Kidney glomerular epithelial cell (primary cell): ENCODE results near the gene CHKB.

Experiments
- DNase-seq: peaks from one replicate; lab custom pipeline; 2025; lab: John Stamatoyannopoulos, UW

The CHKB gene

DNA sequence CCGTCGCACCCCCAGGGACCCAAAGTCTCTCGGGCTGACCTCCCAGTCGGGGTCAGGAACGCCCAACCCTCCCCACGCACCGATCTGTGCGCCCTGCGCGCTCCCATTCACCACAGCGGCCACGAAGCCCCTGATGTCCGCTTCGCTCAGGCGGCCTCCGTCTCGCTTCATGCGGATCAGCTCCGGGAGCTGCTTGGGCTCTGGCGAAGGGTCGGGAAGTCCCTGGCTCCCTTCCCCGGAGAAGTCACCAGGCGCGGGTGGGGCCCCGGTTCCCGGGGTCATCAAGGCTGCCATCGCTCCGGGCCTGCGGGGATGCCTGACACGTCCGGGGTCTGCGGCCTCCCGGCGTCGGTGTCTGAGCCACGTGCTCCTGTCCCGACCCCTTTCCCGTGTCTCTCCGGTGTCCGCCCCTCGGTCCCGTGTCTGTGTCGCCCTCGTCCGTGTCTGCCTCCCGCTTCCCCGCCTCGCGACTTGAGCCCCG lies 53.2 kb downstream of the CHKB start:
- DNase-seq = no peak
